NCI-H510A (cell line): ENCODE data around the gene PPP1R9A.

ENCODE experiments used
- DNase-seq: peaks from one replicate; lab custom pipeline; 2025; lab: John Stamatoyannopoulos, UW

The PPP1R9A gene

DNA sequence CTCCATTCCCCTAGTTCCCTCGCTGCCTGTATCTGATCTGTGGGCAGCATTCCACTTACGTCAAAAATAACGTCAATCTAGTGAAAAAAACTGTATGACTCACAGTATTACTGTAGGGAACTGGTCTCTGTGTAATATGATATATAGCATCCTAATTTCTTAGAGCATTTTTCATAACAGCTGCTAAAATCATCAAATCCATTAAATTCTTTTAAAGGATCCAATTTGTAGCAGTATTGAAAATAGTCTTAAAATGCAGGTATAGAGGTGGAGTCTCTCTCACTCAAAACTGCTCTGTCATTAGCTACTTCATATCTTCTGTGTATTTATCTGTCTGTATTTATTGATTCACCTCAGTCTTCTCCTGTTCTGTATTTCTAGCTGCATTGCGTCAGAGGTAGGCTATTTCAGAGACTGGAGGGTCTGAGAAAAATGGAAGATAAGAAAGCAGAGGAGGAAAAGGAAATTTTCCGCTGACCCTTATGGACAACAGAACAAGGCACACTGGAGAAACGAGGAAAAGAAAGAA is 357.0 kb downstream of the PPP1R9A start:
- DNase-seq, result no peak

- DNase-seq, result no peak
Observed at GRCh38 chr7:95265634-95266033, 358.2 kb downstream of the PPP1R9A start.

GRCh38 chr7:95267754-95268153 is 360.4 kb downstream of the PPP1R9A start:
- no peak for DNase-seq

GRCh38 chr7:95269640-95270039 is 362.2 kb downstream of the PPP1R9A start:
- DNase-seq, result no peak

DNA sequence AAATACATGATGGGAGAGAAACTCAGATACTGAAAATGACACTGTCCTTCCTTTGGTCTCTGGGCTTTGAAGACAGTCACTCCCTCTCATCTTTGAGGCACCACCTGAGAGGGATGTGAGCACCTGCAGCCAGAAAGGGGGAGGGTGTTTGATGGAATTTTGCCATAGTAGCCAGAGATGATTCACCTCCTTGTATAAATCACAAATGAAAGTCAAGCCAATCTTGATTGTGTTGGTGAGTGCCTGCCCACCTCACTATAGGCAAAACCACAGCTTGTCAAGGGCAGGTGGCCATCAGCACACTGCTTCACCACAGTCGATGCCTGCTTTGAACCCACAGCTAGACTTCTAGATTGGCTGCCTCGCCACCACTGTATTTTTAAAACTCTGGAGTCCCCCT is 368.7 kb downstream of the PPP1R9A start:
- DNase-seq, result no peak

GRCh38 chr7:95279417-95279816 is 372.0 kb downstream of the PPP1R9A start:
- no peak for DNase-seq

DNA sequence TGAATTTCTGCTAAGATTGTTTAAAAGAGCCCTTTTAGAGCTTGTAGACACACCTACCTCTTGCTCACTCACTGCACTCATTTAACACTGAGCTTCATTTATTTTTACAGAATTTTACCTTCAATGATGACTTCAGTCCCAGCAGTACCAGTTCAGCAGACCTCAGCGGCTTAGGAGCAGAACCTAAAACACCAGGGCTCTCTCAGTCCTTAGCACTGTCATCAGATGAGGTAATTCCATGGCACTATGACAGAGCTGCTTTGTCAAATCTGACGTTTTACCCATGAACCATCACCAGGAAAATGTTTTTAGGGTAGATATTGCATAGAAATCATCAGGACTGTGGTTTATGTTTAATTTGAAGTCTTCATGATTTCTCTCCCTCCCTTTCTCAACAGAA is 378.7 kb downstream of the PPP1R9A start:
- DNase-seq, result no peak

GRCh38 chr7:95290166-95290830 is 382.9 kb downstream of the PPP1R9A start:
- no peak for DNase-seq

GRCh38 chr7:95295397-95295796 is 388.0 kb downstream of the PPP1R9A start:
- DNase-seq, result no peak

DNA sequence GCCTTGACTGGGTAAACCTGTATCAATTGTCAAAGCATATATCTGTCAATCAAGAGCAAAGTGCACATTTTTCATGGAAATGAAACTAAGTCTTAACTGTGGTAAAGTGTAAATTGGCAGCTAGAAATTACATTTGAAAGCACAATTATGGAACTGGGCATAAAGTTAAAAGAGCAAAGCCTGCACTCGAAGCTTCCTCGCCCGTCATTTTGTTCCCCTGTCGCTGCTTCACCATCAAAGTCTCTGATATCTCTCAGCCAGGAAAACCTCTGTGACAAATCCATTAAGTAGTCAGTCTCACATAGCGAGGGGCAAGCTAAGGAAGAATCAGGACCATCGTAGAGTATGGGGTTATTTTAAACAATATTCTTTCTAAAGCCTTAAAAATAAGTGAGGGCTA is 389.1 kb downstream of the PPP1R9A start:
- no peak for DNase-seq

GRCh38 chr7:95297041-95297440 is 389.6 kb downstream of the PPP1R9A start:
- no peak for DNase-seq

- DNase-seq, result no peak
Observed at GRCh38 chr7:95298091-95298490, 390.7 kb downstream of the PPP1R9A start.

GRCh38 chr7:95303013-95303905 is 395.9 kb downstream of the PPP1R9A start:
- no peak for DNase-seq

DNA sequence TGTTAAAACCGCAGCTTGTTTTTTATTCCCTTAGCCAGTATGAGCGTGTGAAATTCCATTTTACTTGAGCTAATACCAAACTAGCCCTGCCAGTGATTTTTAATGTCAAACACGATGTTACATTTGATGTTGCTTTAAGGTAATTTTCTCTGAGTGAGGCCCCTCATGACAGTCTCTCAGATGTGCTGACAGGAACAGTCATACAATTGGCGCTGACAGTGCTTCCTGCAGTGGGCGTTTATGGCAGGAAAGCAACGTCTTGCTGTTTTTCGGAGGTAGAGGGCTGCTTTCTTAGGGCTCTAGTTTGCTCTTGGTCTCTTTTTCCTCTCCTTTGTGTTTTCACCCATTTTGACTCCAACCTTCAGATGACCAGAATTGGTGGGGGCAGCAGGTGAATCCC is 397.6 kb downstream of the PPP1R9A start:
- no peak for DNase-seq

DNA sequence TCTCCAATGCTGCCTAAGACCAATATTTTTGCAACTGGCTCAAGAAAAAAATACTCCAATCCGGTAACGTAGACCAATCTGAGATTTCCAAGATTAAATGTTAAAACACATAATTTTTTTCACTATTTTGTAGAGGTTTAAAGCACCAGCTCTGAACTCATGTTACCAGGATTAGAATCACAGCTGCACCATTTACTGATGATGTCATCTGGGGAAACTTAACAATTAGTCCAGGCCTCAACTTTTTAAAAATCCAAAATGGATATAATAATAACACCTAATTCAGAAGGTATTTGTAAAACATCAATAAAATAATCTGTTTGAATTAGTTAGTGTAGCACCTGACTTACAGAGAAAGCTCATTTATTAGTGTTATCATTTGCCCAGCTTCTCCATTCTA is 402.6 kb downstream of the PPP1R9A start:
- DNase-seq, result no peak

DNA sequence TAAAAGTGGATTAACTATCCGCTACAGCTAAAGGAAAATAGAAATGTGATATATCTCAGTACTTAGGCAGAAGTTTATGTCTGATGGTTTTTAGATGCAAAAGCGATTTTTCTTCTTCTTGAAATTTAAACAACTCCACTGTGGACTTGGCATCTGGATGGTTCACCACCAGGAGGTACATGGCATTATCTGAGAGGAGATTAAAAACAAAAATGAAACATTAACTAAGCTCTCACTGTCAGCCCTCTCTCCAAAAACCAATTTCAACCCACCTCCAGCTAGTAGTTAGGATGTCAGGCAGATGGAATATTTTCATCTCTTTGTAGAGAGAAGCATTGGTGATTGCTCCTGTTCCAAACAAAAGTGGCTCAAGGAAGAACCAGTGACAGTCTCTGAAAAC is 404.0 kb downstream of the PPP1R9A start:
- DNase-seq, result no peak

DNA sequence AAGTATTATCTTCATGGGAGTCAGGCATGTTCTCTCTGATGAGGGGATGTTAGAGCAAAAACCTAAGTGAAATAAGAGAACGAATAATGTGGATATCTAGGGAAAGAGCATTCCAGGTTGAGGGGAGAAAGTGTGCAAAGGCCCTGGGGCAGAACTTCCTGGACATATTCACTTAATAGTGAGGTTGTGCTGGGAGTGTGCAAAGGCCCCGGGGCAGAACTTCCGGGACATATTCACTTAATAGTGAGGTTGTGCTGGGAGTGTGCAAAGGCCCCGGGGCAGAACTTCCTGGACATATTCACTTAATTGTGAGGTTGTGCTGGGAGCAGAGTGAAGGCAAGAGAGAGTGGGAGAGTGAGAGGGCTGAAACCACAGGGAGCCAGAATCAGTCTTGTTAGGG is 405.2 kb downstream of the PPP1R9A start:
- DNase-seq, result no peak

- DNase-seq, result no peak
Observed at GRCh38 chr7:95316588-95316987, 409.2 kb downstream of the PPP1R9A start.

DNA sequence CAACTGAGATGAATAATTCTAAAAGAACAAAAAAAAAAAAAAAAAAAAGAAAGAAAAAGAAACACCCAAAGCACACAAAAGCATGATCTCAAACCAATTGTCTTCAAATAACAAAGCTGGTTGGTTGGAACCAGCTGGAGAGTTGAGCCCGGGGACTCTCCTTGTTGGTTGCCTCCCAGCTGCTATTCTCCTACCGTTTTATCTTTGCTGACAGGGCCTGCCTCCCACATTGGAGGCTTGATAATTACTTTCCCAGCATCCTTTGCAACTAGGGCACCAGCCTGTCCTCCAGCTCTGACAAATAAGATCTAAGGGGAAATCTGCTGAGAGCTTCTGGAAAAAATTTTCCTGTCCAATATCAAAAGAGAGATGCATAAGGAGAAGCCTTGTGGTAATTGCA is 410.2 kb downstream of the PPP1R9A start:
- no peak for DNase-seq

DNA sequence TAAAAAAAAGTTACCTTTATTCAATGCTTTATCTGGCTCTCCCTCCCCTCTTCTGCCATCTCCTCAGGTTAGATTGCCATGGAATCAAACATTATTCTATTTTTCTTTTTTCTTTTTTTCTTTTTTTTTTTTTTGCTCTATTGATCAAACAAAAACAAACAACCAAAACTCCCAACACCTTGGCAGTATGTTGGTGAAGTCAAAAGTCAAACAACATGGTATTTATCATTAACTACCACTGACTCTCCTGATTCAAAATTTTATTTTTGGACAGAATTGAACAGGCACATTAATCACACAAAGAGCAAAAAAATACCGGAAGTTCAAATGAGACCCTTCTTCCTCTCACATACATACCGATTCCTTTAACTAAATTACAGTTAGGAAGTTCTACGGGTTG is 410.6 kb downstream of the PPP1R9A start:
- no peak for DNase-seq

- no peak for DNase-seq
Observed at GRCh38 chr7:95318501-95319100, 411.2 kb downstream of the PPP1R9A start.

- no peak for DNase-seq
Observed at GRCh38 chr7:95319570-95319969, 412.2 kb downstream of the PPP1R9A start.

DNA sequence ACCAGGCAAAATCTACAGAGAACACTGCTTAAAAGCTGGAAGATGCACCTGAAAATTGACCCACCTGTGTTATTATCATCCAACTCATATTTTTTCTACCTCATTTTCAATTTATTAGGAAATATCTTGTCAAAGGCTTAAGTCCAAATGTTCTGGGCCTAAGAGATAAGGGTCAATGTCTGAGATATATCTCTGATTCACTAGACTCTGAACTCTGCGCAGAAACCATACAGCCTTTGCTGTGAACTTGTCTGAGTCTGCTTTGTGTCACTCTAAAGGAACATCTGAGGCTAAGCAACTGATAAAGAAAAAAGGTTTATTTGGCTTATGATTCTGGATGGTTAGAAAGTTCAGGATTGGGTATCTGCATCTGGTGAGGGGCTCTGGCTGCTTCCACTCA is 413.3 kb downstream of the PPP1R9A start:
- no peak for DNase-seq
